ENCODE data around the gene RAD54L.

- TF ChIP-seq CTCF (IDR thresholded peaks at IDR 0.05) (no peak), HMGXB4 (CRISPR knock-in tag; IDR thresholded peaks at IDR 0.05) (no peak), ZNF671 (CRISPR knock-in tag; IDR thresholded peaks at IDR 0.05) (no peak), TEAD4 (CRISPR knock-in tag; IDR thresholded peaks at IDR 0.05) (no peak), FOXP4 (CRISPR knock-in tag; IDR thresholded peaks at IDR 0.05) (no peak), MAX (CRISPR knock-in tag; IDR thresholded peaks at IDR 0.05) (no peak), ATF6 (CRISPR knock-in tag; IDR thresholded peaks at IDR 0.05) (no peak), TEAD1 (CRISPR knock-in tag; IDR thresholded peaks at IDR 0.05) (no peak), PREB (CRISPR knock-in tag; IDR thresholded peaks at IDR 0.05; ENCODE audit: borderline replicate concordance) (no peak), CREM (CRISPR knock-in tag; IDR thresholded peaks at IDR 0.05) (no peak)
Observed at GRCh38 chr1:46211051-46211450, 36.5 kb upstream of the RAD54L start.
